Kidney (tissue), 14 donors: ENCODE data around the gene KPNA2. TPM values are rescaled to one million over a fixed set of nuclear protein-coding genes. Genes with fewer than 3 reads are reported as not detected.

Experiments
- DNase-seq, 5 donors: peaks; one replicate each; pipeline ENCODE4 v3.0.0-alpha.2; 2013 to 2020
- FAIRE-seq: peaks from 2 replicates; lab custom pipeline; 2012; peaks lifted over from hg19 to GRCh38; lab: Jason Lieb, UNC
- H3K27ac ChIP-seq, 2 donors: one replicate each; pipeline ENCODE4 v1.7.0; 2013; ENCODE audit warnings: low read depth in 2 of 2, low read length in 2 of 2, inconsistent platforms in 1 of 2
- H3K27me3 ChIP-seq: one replicate; pipeline ENCODE4 v1.7.1; 2013; ENCODE audit warnings: low read length, inconsistent platforms; ENCODE audit not compliant: control insufficient read depth, insufficient read depth
- H3K36me3 ChIP-seq, 3 donors: one replicate each; pipeline versions ENCODE4 v1.7.0 to v1.7.1; 2013; ENCODE audit warnings: low read length in 3 of 3, control low read depth in 1 of 3, inconsistent platforms in 1 of 3; ENCODE audit not compliant: insufficient read depth in 3 of 3, control insufficient read depth in 2 of 3
- H3K4me1 ChIP-seq, 3 donors: one replicate each; pipeline versions ENCODE4 v1.7.0 to v1.7.1; 2013; ENCODE audit warnings: low read length in 3 of 3, inconsistent platforms in 1 of 3, low read depth in 1 of 3; ENCODE audit not compliant: control insufficient read depth in 2 of 3, insufficient read depth in 2 of 3
- H3K4me3 ChIP-seq, 3 donors: one replicate each; pipeline versions ENCODE4 v1.7.0 to v1.8.1; 2013; ENCODE audit warnings: low read length in 3 of 3, control low read depth in 1 of 3, inconsistent platforms in 1 of 3
- H3K9ac ChIP-seq, 3 donors: one replicate each; pipeline versions ENCODE4 v1.7.0 to v1.7.1; 2013; ENCODE audit warnings: low read length in 3 of 3, control low read depth in 1 of 3, inconsistent platforms in 1 of 3
- H3K9me3 ChIP-seq, 3 donors: one replicate each; pipeline versions ENCODE4 v1.7.0 to v1.7.1; 2013; ENCODE audit warnings: low read length in 3 of 3, control low read depth in 1 of 3, inconsistent platforms in 1 of 3; ENCODE audit not compliant: control insufficient read depth in 2 of 3, insufficient read depth in 1 of 3
- CTCF ChIP-seq: IDR thresholded peaks from 3 replicates; pipeline ENCODE4 v1.5.1; 2012; ENCODE audit warnings: mild to moderate bottlenecking, moderate library complexity, borderline replicate concordance; ENCODE audit not compliant: insufficient read depth; ENCODE audit errors: extremely low read depth
- intact Hi-C: fragments of 100-400 bp; cut with DNase I; formaldehyde crosslinking; loops from one replicate; pipeline ENCODE4 v1.11.1; 2022
- polyA plus RNA-seq: library from polyadenylated mRNA; stranded (reverse); fragments of 350-450 nt; fragmentation: Illumina TruSeq; extraction: RNeasy Lipid Tissue Mini Kit (QIAGEN cat#74804); gene quantifications from one replicate; pipeline ENCODE4 v1.2.3, GENCODE V29; 2014; ENCODE audit warnings: low read depth, low replicate concordance; ENCODE audit not compliant: insufficient read depth
- total RNA-seq: library from RNA; stranded (reverse); fragmentation: NEBNext Ultra II Directional; extraction: Animal tissue kit (Norgen Biotek cat#: 25700); gene quantifications from one replicate; pipeline ENCODE4 v1.2.1, GENCODE V29; 2021
- donor health status: control.
- donor health status: control.
- donor health status: control.
- donor health status: control.
- donor health status: control.
- donor health status: DM: yes; HTN: yes; CAD: no.
- donor health status: Normal renal cell carcinoma (clear cell type).

KPNA2 gene
- total and polyA plus RNA-seq, 2 donors from 2014 or later, result 23.3 to 27.4 TPM

GRCh38 chr17:68089881-68090280 lies 54.3 kb downstream of the KPNA2 start:
- Histone ChIP-seq H3K27ac (no peak overlapping the region), H3K36me3 (no peaks in the 10 kb centered on the region), H3K9me3 (no peaks in the 10 kb centered on the region), H3K27me3 (no peaks in the 10 kb centered on the region), H3K4me1 (peaks cover 0 to 6% (median 0%) of the 10 kb centered on the region in 3 donors), H3K4me3 (no peak overlapping the region), H3K9ac (no peak overlapping the region)
- intact Hi-C loops, result no loop called here
- FAIRE-seq, result no peak
- DNase-seq, result no peak
- no peak for TF ChIP-seq CTCF

- no peaks in the 10 kb centered on the region for H3K9me3 ChIP-seq
- no peak overlapping the region for H3K27ac ChIP-seq
- no peaks in the 10 kb centered on the region for H3K4me1 ChIP-seq
- no peak for TF ChIP-seq CTCF
- no peaks in the 10 kb centered on the region for H3K36me3 ChIP-seq
- no peaks in the 10 kb centered on the region for H3K27me3 ChIP-seq
- intact Hi-C loops, result no loop called here
- H3K4me3 ChIP-seq, result no peak overlapping the region
- H3K9ac ChIP-seq, result no peak overlapping the region
- DNase-seq, result no peak
- no peak for FAIRE-seq
Observed at GRCh38 chr17:68094481-68095078, 59.0 kb downstream of the KPNA2 start.

- Histone ChIP-seq H3K4me1 (no peaks in the 10 kb centered on the region), H3K4me3 (no peak overlapping the region), H3K27ac (no peak overlapping the region), H3K27me3 (no peaks in the 10 kb centered on the region), H3K9me3 (no peaks in the 10 kb centered on the region), H3K36me3 (no peaks in the 10 kb centered on the region), H3K9ac (no peak overlapping the region)
- TF ChIP-seq CTCF, result no peak
- intact Hi-C loops, result no loop called here
- FAIRE-seq, result no peak
- no peak for DNase-seq
Observed at GRCh38 chr17:68095205-68095811, 59.8 kb downstream of the KPNA2 start.

- DNase-seq, result no peak
- H3K9ac ChIP-seq, result no peak overlapping the region
- peaks cover 0 to 3% (median 0%) of the 10 kb centered on the region in 3 donors for H3K4me1 ChIP-seq
- H3K27ac ChIP-seq, result no peak overlapping the region
- no peaks in the 10 kb centered on the region for H3K27me3 ChIP-seq
- intact Hi-C loops, result no loop called here
- no peaks in the 10 kb centered on the region for H3K36me3 ChIP-seq
- H3K9me3 ChIP-seq, result no peaks in the 10 kb centered on the region
- no peak for FAIRE-seq
- no peak overlapping the region for H3K4me3 ChIP-seq
- no peak for TF ChIP-seq CTCF
Observed at GRCh38 chr17:68096111-68096510, 60.6 kb downstream of the KPNA2 start.
